IMR-90 (cell line): ENCODE results near the gene STAM. TPM values are rescaled to one million over a fixed set of nuclear protein-coding genes. Genes with fewer than 3 reads are reported as not detected.

ENCODE experiments used
- ATAC-seq: fragments of 200-7000 bp; cut with Tn5 transposase; 2 replicates; pipeline ENCODE4 v1.9.1; 2020; ENCODE audit warnings: low read depth, mild to moderate bottlenecking, moderate library complexity
- BruUV-seq: library from RNA; stranded (reverse); fragments of 400-500 nt; replicated peaks from 2 replicates; lab custom pipeline; 2021; lab: Mats Ljungman, UMichigan
- CTCF ChIA-PET: fragments of 300-600 bp; formaldehyde crosslinking; extraction: SDS; loops from one replicate; lab custom pipeline; 2021; ENCODE audit warnings: antibody characterized with exemption; lab: Yijun Ruan, JAX
- POLR2A ChIA-PET: fragments of 300-600 bp; sonication (Branson Sonifier 250); formaldehyde crosslinking; loops from one replicate; lab custom pipeline; 2022; ENCODE audit warnings: antibody characterized with exemption; ENCODE audit not compliant: unreplicated experiment; lab: Charles Lee
- DNase-seq: peaks from one replicate; pipeline ENCODE4 v3.0.0; 2013
- H2AFZ ChIP-seq: replicated peaks from 2 replicates; pipeline ENCODE3; 2013; ENCODE audit warnings: low read length, mild to moderate bottlenecking; ENCODE audit not compliant: poor library complexity
- H2AK5ac ChIP-seq: 2 replicates; pipeline ENCODE4 v1.6.1; 2013; ENCODE audit warnings: low read depth, low read length, inconsistent platforms
- H2AK9ac ChIP-seq: replicated peaks from 2 replicates; pipeline ENCODE3; 2013; ENCODE audit warnings: mild to moderate bottlenecking, low read depth, low read length, moderate library complexity; ENCODE audit not compliant: poor library complexity
- H2BK120ac ChIP-seq: 2 replicates; pipeline ENCODE4 v1.6.1; 2013; ENCODE audit warnings: low read depth, low read length, inconsistent platforms
- H2BK15ac ChIP-seq: 3 replicates; pipeline ENCODE4 v1.6.1; 2013; ENCODE audit warnings: low read depth, low read length, inconsistent platforms
- H2BK20ac ChIP-seq: 2 replicates; pipeline ENCODE4 v1.6.1; 2013; ENCODE audit warnings: low read depth, mild to moderate bottlenecking, inconsistent platforms, low read length, moderate library complexity
- H2BK5ac ChIP-seq: 2 replicates; pipeline ENCODE4 v1.6.1; 2013; ENCODE audit warnings: mild to moderate bottlenecking, low read depth, low read length, inconsistent platforms; ENCODE audit not compliant: poor library complexity, severe bottlenecking
- H3K14ac ChIP-seq: replicated peaks from 2 replicates; pipeline ENCODE4 v1.6.1; 2013; ENCODE audit warnings: low read depth, low read length, inconsistent platforms
- H3K18ac ChIP-seq: 2 replicates; pipeline ENCODE4 v1.6.1; 2013; ENCODE audit warnings: low read depth, low read length, control low read depth
- H3K23ac ChIP-seq: 2 replicates; pipeline ENCODE4 v1.6.1; 2013; ENCODE audit warnings: low read depth, low read length, inconsistent platforms
- H3K27ac ChIP-seq: 2 replicates; pipeline ENCODE4 v1.5.1; 2013; ENCODE audit warnings: mild to moderate bottlenecking, control low read depth, low read length; ENCODE audit not compliant: insufficient read depth
- H3K27me3 ChIP-seq: 2 replicates; pipeline ENCODE4 v1.6.1; 2013; ENCODE audit warnings: low read length; ENCODE audit not compliant: control insufficient read depth, insufficient read depth
- H3K36me3 ChIP-seq: 2 replicates; pipeline ENCODE4 v1.6.1; 2013; ENCODE audit warnings: low read length, mixed read lengths; ENCODE audit not compliant: control insufficient read depth, insufficient read depth
- H3K4ac ChIP-seq: 2 replicates; pipeline ENCODE4 v1.6.1; 2013; ENCODE audit warnings: low read depth, low read length, inconsistent platforms
- H3K4me1 ChIP-seq: 2 replicates; pipeline ENCODE4 v1.6.1; 2013; ENCODE audit warnings: low read length, mixed read lengths; ENCODE audit not compliant: control insufficient read depth, insufficient read depth
- H3K4me2 ChIP-seq: 2 replicates; pipeline ENCODE4 v1.6.1; 2013; ENCODE audit warnings: low read depth, mild to moderate bottlenecking, control low read depth, low read length, moderate library complexity
- H3K4me3 ChIP-seq: 2 replicates; pipeline ENCODE4 v1.5.1; 2013; ENCODE audit warnings: low read depth, mild to moderate bottlenecking, control low read depth, low read length, moderate library complexity; ENCODE audit not compliant: insufficient read depth
- H3K56ac ChIP-seq: 2 replicates; pipeline ENCODE4 v1.6.1; 2013; ENCODE audit warnings: low read length, inconsistent platforms; ENCODE audit not compliant: insufficient read depth; ENCODE audit errors: extremely low read depth
- H3K79me1 ChIP-seq, 2 experiments: 2 replicates each; pipeline ENCODE4 v1.6.1; 2013; ENCODE audit warnings: low read length in 2 of 2, inconsistent platforms in 1 of 2, low read depth in 1 of 2
- H3K9ac ChIP-seq: 2 replicates; pipeline ENCODE4 v1.6.1; 2013; ENCODE audit warnings: low read depth, low read length, control low read depth
- H3K9me1 ChIP-seq: 2 replicates; pipeline ENCODE4 v1.6.1; 2013; ENCODE audit warnings: low read length, inconsistent platforms; ENCODE audit not compliant: insufficient read depth
- H3K9me3 ChIP-seq: 2 replicates; pipeline ENCODE4 v1.6.1; 2013; ENCODE audit warnings: low read length; ENCODE audit not compliant: control insufficient read depth, insufficient read depth
- H4K20me1 ChIP-seq: 2 replicates; pipeline ENCODE4 v1.6.1; 2013; ENCODE audit warnings: low read length, inconsistent platforms; ENCODE audit not compliant: insufficient read depth
- H4K5ac ChIP-seq: 2 replicates; pipeline ENCODE4 v1.6.1; 2013; ENCODE audit warnings: mild to moderate bottlenecking, low read depth, low read length, control low read depth
- H4K8ac ChIP-seq, 2 experiments: 2 replicates each; pipeline ENCODE4 v1.6.1; 2013; ENCODE audit warnings: low read depth in 2 of 2, low read length in 2 of 2, control low read depth in 1 of 2, inconsistent platforms in 1 of 2
- H4K91ac ChIP-seq: 2 replicates; pipeline ENCODE4 v1.6.1; 2013; ENCODE audit warnings: low read depth, low read length, inconsistent platforms; ENCODE audit not compliant: insufficient read depth
- CEBPB ChIP-seq: IDR thresholded peaks from 2 replicates; pipeline ENCODE4 v1.6.1; 2012; ENCODE audit warnings: low read depth, low read length, improper control_type of control experiment
- CHD1 ChIP-seq: IDR thresholded peaks from 2 replicates; pipeline ENCODE4 v1.6.1; 2012; ENCODE audit warnings: low read depth, low read length, improper control_type of control experiment
- CTCF ChIP-seq: conservative IDR thresholded peaks from 2 replicates; pipeline ENCODE4 v1.5.1; 2012; ENCODE audit warnings: mild to moderate bottlenecking, low read depth, low read length, improper control_type of control experiment
- FOS ChIP-seq: fragments of 150-350 bp; IDR thresholded peaks from 2 replicates; pipeline ENCODE4 v1.6.1; 2016; ENCODE audit warnings: low read depth, low read length
- MAFK ChIP-seq: IDR thresholded peaks from 2 replicates; pipeline ENCODE4 v1.6.1; 2012; ENCODE audit warnings: low read depth, low read length, improper control_type of control experiment
- POLR2A ChIP-seq: IDR thresholded peaks from 2 replicates; pipeline ENCODE4 v1.6.1; 2012; ENCODE audit warnings: mild to moderate bottlenecking, low read depth, low read length
- RAD21 ChIP-seq: IDR thresholded peaks from 2 replicates; pipeline ENCODE4 v1.6.1; 2012; ENCODE audit warnings: low read length, improper control_type of control experiment
- RCOR1 ChIP-seq: IDR thresholded peaks from 2 replicates; pipeline ENCODE4 v1.6.1; 2012; ENCODE audit warnings: mild to moderate bottlenecking, low read length, improper control_type of control experiment; ENCODE audit not compliant: insufficient replicate concordance
- RFX5 ChIP-seq: IDR thresholded peaks from 2 replicates; pipeline ENCODE4 v1.8.0; 2012; ENCODE audit warnings: low read depth, mild to moderate bottlenecking, low read length, moderate library complexity
- SMC3 ChIP-seq: fragments of 150-350 bp; IDR thresholded peaks from 2 replicates; pipeline ENCODE4 v1.6.1; 2016; ENCODE audit warnings: low read depth, mild to moderate bottlenecking, antibody characterized with exemption, low read length, moderate library complexity
- USF2 ChIP-seq: fragments of 150-350 bp; IDR thresholded peaks from 2 replicates; pipeline ENCODE4 v1.6.1; 2017; ENCODE audit warnings: mild to moderate bottlenecking, antibody characterized with exemption, low read length, low read depth
- WGBS, 2 experiments: methylation state at CpG; one replicate each; pipeline versions ENCODE4 v1.1.5 to v1.1.7; 2013; ENCODE audit warnings: missing lambda C conversion rate in 2 of 2; ENCODE audit not compliant: insufficient read length in 1 of 2; ENCODE audit errors: extremely low coverage in 2 of 2; 5-methylcytosine and 5-hydroxymethylcytosine counted together
- dilution Hi-C: fragments of 300-500 bp; cut with HindIII; formaldehyde crosslinking; loops from one replicate; pipeline ENCODE4 v1.14.3; 2018; ENCODE audit warnings: low sequenced_read_pairs; ENCODE audit not compliant: unreplicated experiment
- in situ Hi-C: fragments of 300-500 bp; cut with MboI; formaldehyde crosslinking; loops from 3 replicates; pipeline ENCODE4 v1.14.3; 2019; ENCODE audit warnings: low sequenced_read_pairs, inconsistent platforms, mixed read lengths
- intact Hi-C: fragments of 100-400 bp; cut with micrococcal nuclease; formaldehyde crosslinking; loops from 2 replicates; pipeline ENCODE4 v1.10.0; 2022
- polyA plus RNA-seq, 3 experiments: library from polyadenylated mRNA; depleted of rRNA; stranded (reverse); fragments of >200 nt; gene quantifications; 2 replicates each; pipeline ENCODE4 v1.2.3, GENCODE V29; 2012; ENCODE audit warnings: low replicate concordance in 1 of 3
- total RNA-seq: library from RNA; depleted of rRNA; stranded (reverse); fragments of >200 nt; gene quantifications from 2 replicates; pipeline ENCODE4 v1.2.3, GENCODE V29; 2012

The STAM gene
- total and polyA plus RNA-seq, 2 of the 4 experiments (the other 2 are of a cell fraction), result 22.9 to 23.3 TPM

- TF ChIP-seq CTCF (no peak), RAD21 (no peak)
Measured at GRCh38 chr10:17662193-17663138, 18.5 kb downstream of the STAM start (continued).

- H2BK20ac ChIP-seq, result no peak overlapping the region
- H3K56ac ChIP-seq, result no peak overlapping the region
- WGBS, 2 experiments, result no CpG with 5 or more reads among the region's 1 CpG
- H2BK15ac ChIP-seq, result no peak overlapping the region
- H3K9me1 ChIP-seq, result peaks cover 5% of the 10 kb centered on the region
- no peak overlapping the region for H2AK9ac ChIP-seq
- peaks cover 1% of the 10 kb centered on the region; the same call in 1 of the 2 replicates for H4K20me1 ChIP-seq
- no peaks in the 10 kb centered on the region for H3K9me3 ChIP-seq
- no TSS peak for BruUV-seq
- intact Hi-C loops (no loop called here), dilution Hi-C loops (no loop called here), in situ Hi-C loops (no loop called here)
- H2AK5ac ChIP-seq, result no peak overlapping the region
- POLR2A ChIA-PET, result no interaction called here
- no peak overlapping the region for H3K18ac ChIP-seq
- no peak overlapping the region for H3K4me3 ChIP-seq
- H3K27me3 ChIP-seq, result no peaks in the 10 kb centered on the region
- peaks cover 6% of the 10 kb centered on the region for H3K4me1 ChIP-seq
- CTCF ChIA-PET, result no interaction called here
- H4K91ac ChIP-seq, result no peak overlapping the region
- peak overlapping the region; percentile 16; the same call in 1 of the 2 replicates for H3K27ac ChIP-seq
- DNase-seq, result no peak
- ATAC-seq, result no peak
- H3K4ac ChIP-seq, result no peak overlapping the region
- no peak overlapping the region for H2AFZ ChIP-seq
- no peak overlapping the region for H4K8ac ChIP-seq
- H4K5ac ChIP-seq, result no peak overlapping the region
- no peak overlapping the region for H3K23ac ChIP-seq
- H3K79me1 ChIP-seq, result peaks cover 28 to 54% of the 10 kb centered on the region in 2 experiments
- no peak overlapping the region for H3K4me2 ChIP-seq
- H3K14ac ChIP-seq, result no peak overlapping the region
- no peak overlapping the region for H2BK120ac ChIP-seq
- H2BK5ac ChIP-seq, result peak overlapping the region; percentile 65
- no peak overlapping the region for H3K9ac ChIP-seq
- peaks cover 7% of the 10 kb centered on the region for H3K36me3 ChIP-seq
- TF ChIP-seq CEBPB, result no peak
- TF ChIP-seq RFX5, result no peak
- TF ChIP-seq SMC3, result no peak
- TF ChIP-seq CHD1, result no peak
- no peak for TF ChIP-seq MAFK
- no peak for TF ChIP-seq CTCF
- no peak for TF ChIP-seq POLR2A
- TF ChIP-seq USF2, result no peak
- no peak for TF ChIP-seq FOS
- TF ChIP-seq RCOR1, result no peak
Measured at GRCh38 chr10:17663450-17663849, 19.5 kb downstream of the STAM start.
